GM12872 (cell line): ENCODE results near the gene STRN.

ENCODE experiments used
- TF ChIP-seq, protein P1 (sequence below): IDR thresholded peaks from 3 replicates; pipeline ENCODE4 v1.5.1; 2011; ENCODE audit warnings: low read depth, mild to moderate bottlenecking, low read length, moderate library complexity; ENCODE audit not compliant: insufficient read depth

Gene STRN

DNA sequence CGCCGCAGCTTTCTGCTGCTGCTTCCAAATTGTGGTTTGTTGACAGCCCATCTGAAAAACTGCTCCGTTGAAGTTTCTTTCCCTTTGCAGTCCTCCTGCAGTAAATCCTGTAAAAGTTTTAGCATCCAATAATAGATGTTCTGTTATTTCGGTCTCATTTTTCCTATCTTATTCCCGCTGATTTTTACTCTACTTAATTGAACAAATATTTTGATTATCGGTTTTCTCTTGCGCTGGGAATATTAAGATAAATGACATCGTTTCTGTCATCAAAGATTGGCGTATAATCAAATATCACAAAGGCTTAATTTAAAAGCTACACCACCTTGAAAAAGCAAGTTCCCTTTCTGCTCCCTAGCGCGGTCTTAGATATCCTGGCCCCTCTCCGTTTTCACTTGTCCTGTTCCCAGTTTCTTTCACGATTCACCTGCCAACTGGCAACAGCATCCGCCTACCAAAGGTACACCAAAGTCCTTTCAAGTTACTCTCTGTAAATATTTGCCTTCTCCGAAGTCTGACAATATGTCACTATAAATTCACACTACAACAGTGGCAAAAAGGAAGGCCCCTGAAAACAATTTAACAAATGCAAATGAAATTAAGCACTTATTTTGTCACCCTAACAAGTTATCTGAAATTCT lies 1.0 kb upstream of the STRN start:
- TF ChIP-seq, protein P1, sequence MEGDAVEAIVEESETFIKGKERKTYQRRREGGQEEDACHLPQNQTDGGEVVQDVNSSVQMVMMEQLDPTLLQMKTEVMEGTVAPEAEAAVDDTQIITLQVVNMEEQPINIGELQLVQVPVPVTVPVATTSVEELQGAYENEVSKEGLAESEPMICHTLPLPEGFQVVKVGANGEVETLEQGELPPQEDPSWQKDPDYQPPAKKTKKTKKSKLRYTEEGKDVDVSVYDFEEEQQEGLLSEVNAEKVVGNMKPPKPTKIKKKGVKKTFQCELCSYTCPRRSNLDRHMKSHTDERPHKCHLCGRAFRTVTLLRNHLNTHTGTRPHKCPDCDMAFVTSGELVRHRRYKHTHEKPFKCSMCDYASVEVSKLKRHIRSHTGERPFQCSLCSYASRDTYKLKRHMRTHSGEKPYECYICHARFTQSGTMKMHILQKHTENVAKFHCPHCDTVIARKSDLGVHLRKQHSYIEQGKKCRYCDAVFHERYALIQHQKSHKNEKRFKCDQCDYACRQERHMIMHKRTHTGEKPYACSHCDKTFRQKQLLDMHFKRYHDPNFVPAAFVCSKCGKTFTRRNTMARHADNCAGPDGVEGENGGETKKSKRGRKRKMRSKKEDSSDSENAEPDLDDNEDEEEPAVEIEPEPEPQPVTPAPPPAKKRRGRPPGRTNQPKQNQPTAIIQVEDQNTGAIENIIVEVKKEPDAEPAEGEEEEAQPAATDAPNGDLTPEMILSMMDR, result no peak

DNA sequence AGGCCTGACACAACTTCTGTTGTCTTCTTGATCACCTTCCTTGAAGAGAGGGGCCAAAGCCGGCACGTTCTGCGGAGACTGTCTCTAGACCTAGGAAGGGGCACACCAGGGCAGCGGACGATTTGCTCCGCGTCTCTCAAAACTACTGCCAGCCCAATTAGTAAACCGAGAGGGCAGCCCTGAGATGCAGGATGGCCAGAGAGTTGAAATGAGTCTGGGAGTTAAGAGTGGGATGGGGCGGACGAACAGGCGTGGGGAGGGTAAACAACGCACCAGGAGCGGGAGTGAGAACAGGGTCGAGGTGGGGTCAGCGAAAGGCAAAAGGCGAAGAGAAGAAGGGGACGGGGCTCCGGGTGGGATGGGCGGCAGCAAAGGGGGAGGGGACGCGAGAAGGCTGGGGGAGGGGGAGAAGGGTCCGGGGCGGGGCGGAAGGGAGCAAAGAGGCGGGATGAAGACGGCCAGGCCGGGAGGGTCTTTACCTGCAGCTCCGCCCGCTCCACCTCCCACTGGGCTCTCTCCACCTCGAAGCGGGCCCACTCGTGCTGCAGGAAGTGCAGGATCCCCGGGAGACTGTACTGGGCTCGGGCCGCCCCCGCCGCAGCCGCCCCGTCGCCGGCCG lies 476 bp downstream of the STRN start:
- TF ChIP-seq, protein P1, result no peak

DNA sequence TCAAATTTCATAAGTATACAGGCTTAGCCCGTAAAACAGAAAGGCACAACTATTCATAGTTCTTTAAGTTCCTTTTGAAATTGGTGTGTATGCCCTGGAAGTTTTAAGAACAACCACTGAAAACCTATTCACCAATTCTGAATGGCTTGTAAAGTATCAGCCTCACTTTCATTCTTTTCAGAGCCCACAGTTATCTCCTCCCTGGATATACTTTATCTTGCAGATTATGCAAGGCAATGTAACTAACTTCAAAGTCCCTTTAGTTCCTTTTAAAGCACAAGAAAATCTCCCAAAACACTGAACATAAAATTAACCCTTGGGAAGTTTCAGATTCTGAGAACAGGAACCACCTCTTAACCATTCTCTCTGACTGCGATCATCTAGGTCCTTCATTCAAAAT lies 1.1 kb downstream of the STRN start:
- TF ChIP-seq, protein P1, result no peak

DNA sequence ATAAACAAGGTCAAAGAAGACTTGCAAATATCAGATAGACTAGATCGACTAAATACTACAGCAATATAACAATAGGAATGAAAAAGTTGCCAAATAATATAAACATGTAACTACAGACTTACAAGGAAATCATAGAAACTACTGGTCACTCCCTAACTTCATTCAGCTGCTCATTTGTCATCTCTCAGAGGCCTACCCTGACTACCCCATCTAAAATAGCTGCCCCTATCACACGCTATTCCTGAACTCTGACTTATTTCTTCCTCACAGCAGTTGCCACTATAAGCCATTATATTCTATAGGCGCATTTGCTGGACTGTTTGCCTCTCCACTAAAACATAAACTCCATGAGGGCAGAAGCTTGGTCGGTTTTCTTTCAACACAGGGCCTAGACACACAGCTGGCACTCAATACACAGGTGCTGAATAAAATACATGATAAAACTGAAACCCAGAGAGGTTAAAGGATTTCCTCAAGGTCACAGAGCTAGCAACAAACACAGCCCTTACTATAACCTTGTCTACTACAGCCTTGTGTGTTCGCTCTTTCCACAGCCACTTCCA lies 1.8 kb downstream of the STRN start:
- TF ChIP-seq, protein P1, result no peak

DNA sequence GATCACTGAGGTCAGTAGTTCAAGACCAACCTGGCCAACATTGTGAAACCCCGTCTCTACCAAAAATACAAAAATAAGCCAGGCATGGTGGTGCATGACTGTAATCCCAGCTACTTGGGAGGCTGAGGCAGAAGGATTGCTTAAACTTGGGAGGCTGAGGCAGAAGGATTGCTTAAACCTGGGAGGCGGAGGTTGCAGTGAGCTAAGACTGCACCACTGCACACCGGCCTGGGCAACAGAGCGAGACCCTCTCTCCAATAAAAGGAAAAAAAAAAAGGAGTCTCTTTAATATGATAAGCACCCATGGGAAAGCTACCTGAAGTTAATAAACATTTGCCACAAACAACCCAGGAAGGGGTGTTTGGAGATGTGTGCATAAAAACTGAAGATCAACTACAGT lies 2.6 kb downstream of the STRN start:
- TF ChIP-seq, protein P1, result no peak

DNA sequence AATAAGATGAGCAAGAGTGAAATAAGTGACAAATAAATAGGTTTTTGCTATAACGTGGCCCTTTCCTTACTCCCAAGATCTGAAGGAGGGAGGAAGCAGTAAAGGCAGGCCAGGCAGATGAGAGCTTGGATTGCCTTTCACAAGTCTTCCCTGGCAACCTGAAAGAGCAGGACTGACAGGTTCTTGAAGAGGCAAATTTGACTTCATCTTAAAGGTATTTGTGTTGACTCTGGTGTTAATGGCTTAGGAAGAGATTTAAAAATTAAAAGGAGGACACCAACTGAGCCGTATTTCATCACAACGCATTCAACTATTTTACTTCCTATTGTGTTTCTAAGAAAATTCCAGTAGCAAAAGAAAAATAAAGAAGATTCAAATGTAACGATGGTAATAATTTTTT lies 3.2 kb downstream of the STRN start:
- TF ChIP-seq, protein P1, result no peak

DNA sequence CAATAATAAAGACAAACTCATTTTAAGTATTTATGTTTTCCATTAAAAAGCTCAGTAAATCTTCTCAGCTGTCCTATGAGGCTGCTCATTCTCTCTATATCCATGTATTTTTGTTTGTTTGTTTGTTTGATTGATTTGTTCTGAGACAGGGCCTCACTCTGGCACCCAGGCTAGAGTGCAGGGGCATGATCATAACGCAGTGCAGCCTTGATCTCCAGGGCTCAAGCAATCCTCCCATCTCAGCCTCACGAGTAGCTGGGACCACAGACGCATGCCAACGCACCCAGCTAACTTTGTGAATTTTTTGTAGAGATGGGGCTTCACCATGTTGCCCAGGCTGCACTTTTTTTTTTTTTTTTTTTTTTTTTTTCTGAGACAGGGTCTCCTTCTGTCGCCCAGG lies 5.6 kb downstream of the STRN start:
- TF ChIP-seq, protein P1, result no peak
